Hepatocyte (in vitro differentiated cells): ENCODE results near the gene DHRS2. TPM values are rescaled to one million over a fixed set of nuclear protein-coding genes. Genes with fewer than 3 reads are reported as not detected.
A peak's percentile ranks its signal among the peaks of the same experiment; 100 is the strongest.

ENCODE experiments used
- DNase-seq: peaks from one replicate; pipeline ENCODE4 v3.0.0-alpha.2; 2016; ENCODE audit warnings: low spot score
- H2AFZ ChIP-seq: fragments of 200-600 bp; sonication (generic); 2 replicates; pipeline ENCODE4 v1.6.0; 2016; ENCODE audit warnings: antibody characterized with exemption, mild to moderate bottlenecking
- H3K27ac ChIP-seq: fragments of 200-600 bp; sonication (generic); 2 replicates; pipeline ENCODE4 v1.5.1; 2016; ENCODE audit warnings: mild to moderate bottlenecking
- H3K27me3 ChIP-seq: fragments of 200-600 bp; sonication (generic); 2 replicates; pipeline ENCODE4 v1.6.1; 2016
- H3K36me3 ChIP-seq: fragments of 200-600 bp; sonication (generic); replicated peaks from 2 replicates; pipeline ENCODE4 v1.5.1; 2016; ENCODE audit warnings: low read depth; ENCODE audit not compliant: insufficient read depth
- H3K4me1 ChIP-seq: fragments of 200-600 bp; sonication (generic); 2 replicates; pipeline ENCODE4 v1.5.1; 2016; ENCODE audit warnings: mild to moderate bottlenecking, moderate library complexity; ENCODE audit not compliant: insufficient read depth
- H3K4me2 ChIP-seq: fragments of 200-600 bp; sonication (generic); 2 replicates; pipeline ENCODE4 v1.6.0; 2016
- H3K4me3 ChIP-seq: fragments of 200-600 bp; sonication (generic); 2 replicates; pipeline ENCODE4 v1.5.1; 2016; ENCODE audit warnings: mild to moderate bottlenecking
- H3K79me2 ChIP-seq: fragments of 200-600 bp; sonication (generic); 2 replicates; pipeline ENCODE4 v1.6.0; 2017; ENCODE audit warnings: mild to moderate bottlenecking
- H3K9me2 ChIP-seq: fragments of 200-600 bp; sonication (generic); replicated peaks from 2 replicates; pipeline ENCODE4 v1.6.0; 2017; ENCODE audit warnings: mild to moderate bottlenecking; ENCODE audit not compliant: insufficient read depth
- H3K9me3 ChIP-seq: fragments of 200-600 bp; sonication (generic); 2 replicates; pipeline ENCODE4 v1.5.1; 2016; ENCODE audit warnings: low read depth, mild to moderate bottlenecking
- H4K20me1 ChIP-seq: fragments of 200-600 bp; sonication (generic); 2 replicates; pipeline ENCODE4 v1.6.0; 2016; ENCODE audit warnings: mild to moderate bottlenecking; ENCODE audit not compliant: insufficient read depth, poor library complexity, severe bottlenecking
- CTCF ChIP-seq: fragments of 200-600 bp; sonication (generic); IDR thresholded peaks from 2 replicates; pipeline ENCODE4 v1.5.1; 2016; ENCODE audit warnings: antibody characterized with exemption, mild to moderate bottlenecking; ENCODE audit not compliant: poor library complexity
- EZH2 ChIP-seq: fragments of 200-600 bp; sonication (generic); IDR thresholded peaks from 2 replicates; pipeline ENCODE4 v1.6.1; 2016; ENCODE audit warnings: antibody characterized with exemption, mild to moderate bottlenecking, borderline replicate concordance
- EZH2phosphoT487 ChIP-seq: fragments of 200-600 bp; sonication (generic); IDR thresholded peaks from one replicate; pipeline ENCODE4 v1.6.1; 2018; ENCODE audit warnings: antibody characterized with exemption, mild to moderate bottlenecking, low read depth, moderate library complexity; ENCODE audit not compliant: unreplicated experiment, severe bottlenecking
- WGBS: methylation state at CpG from one replicate; pipeline ENCODE4 v1.1.6; 2016; ENCODE audit warnings: low lambda C conversion rate; ENCODE audit errors: missing lambda C conversion rate; 5-methylcytosine and 5-hydroxymethylcytosine counted together
- polyA plus RNA-seq: library from polyadenylated mRNA; unstranded; fragments of >200 nt; fragmentation: Nextera tagmentation; extraction: Ambion mirVana; gene quantifications from 2 replicates; pipeline ENCODE4 v1.2.1, GENCODE V29; 2016
- total RNA-seq: library from RNA; depleted of rRNA; stranded (reverse); fragments of >200 nt; gene quantifications from 2 replicates; pipeline ENCODE4 v1.2.3, GENCODE V29; 2014

Gene DHRS2
- total and polyA plus RNA-seq, 2 experiments from 2014 or later: 10.4 to 14.2 TPM

GRCh38 chr14:23603103-23603502 is 33.1 kb upstream of the DHRS2 start:
- Histone ChIP-seq H3K79me2 (no peaks in the 10 kb centered on the region), H3K4me3 (no peak overlapping the region), H4K20me1 (no peaks in the 10 kb centered on the region), H3K9me3 (no peaks in the 10 kb centered on the region), H3K4me1 (no peaks in the 10 kb centered on the region), H3K27me3 (no peaks in the 10 kb centered on the region), H3K36me3 (no peaks in the 10 kb centered on the region), H3K27ac (no peak overlapping the region), H3K9me2 (no peaks in the 10 kb centered on the region), H3K4me2 (no peak overlapping the region), H2AFZ (no peak overlapping the region)
- DNase-seq: no peak
- 88% methylated on average over 2 of the region's 2 CpGs for WGBS
- TF ChIP-seq CTCF: no peak
- no peak for TF ChIP-seq EZH2phosphoT487
- TF ChIP-seq EZH2: no peak

GRCh38 chr14:23604148-23604547 is 32.0 kb upstream of the DHRS2 start:
- no peaks in the 10 kb centered on the region for H3K36me3 ChIP-seq
- peaks cover under 1% of the 10 kb centered on the region for H3K4me1 ChIP-seq
- no peak overlapping the region for H2AFZ ChIP-seq
- no peak overlapping the region for H3K4me2 ChIP-seq
- no peaks in the 10 kb centered on the region for H3K79me2 ChIP-seq
- TF ChIP-seq CTCF (no peak), EZH2 (no peak), EZH2phosphoT487 (no peak)
- no peak overlapping the region for H3K4me3 ChIP-seq
- no peaks in the 10 kb centered on the region for H3K9me3 ChIP-seq
- H3K9me2 ChIP-seq: no peaks in the 10 kb centered on the region
- peak overlapping the region; percentile 9 for H3K27ac ChIP-seq
- no peaks in the 10 kb centered on the region for H3K27me3 ChIP-seq
- no peak for DNase-seq
- WGBS: 84% methylated on average over 2 of the region's 2 CpGs
- no peaks in the 10 kb centered on the region for H4K20me1 ChIP-seq

- peak; percentile 25 for DNase-seq
- peaks cover 3% of the 10 kb centered on the region for H3K4me1 ChIP-seq
Measured at GRCh38 chr14:23604675-23605170, 31.4 kb upstream of the DHRS2 start.

More at GRCh38 chr14:23604675-23605170, 31.4 kb upstream of the DHRS2 start:
- no peak for TF ChIP-seq EZH2
- no peak for TF ChIP-seq CTCF
- TF ChIP-seq EZH2phosphoT487: no peak
- peak overlapping the region; percentile 62 for H3K27ac ChIP-seq
- 71% methylated on average over 3 of the region's 3 CpGs for WGBS
- H3K9me3 ChIP-seq: no peaks in the 10 kb centered on the region
- no peaks in the 10 kb centered on the region for H3K27me3 ChIP-seq
- no peak overlapping the region for H3K4me3 ChIP-seq
- no peaks in the 10 kb centered on the region for H4K20me1 ChIP-seq
- H3K9me2 ChIP-seq: no peaks in the 10 kb centered on the region
- H3K79me2 ChIP-seq: no peaks in the 10 kb centered on the region
- H3K4me2 ChIP-seq: no peak overlapping the region
- H3K36me3 ChIP-seq: no peaks in the 10 kb centered on the region
- no peak overlapping the region for H2AFZ ChIP-seq
